Measurements from ENCODE around the gene RANBP2. TPM values are rescaled to one million over a fixed set of nuclear protein-coding genes. Genes with fewer than 3 reads are reported as not detected.
"Not testable (repeated sequence)": the region's sequence is repeated elsewhere in the genome, so short reads cannot be mapped to it uniquely, and the experiment has no call there.

Gene RANBP2
- polyA plus RNA-seq, 3 donors, result 10.6 to 18.2 (median 13.6) TPM

- H3K27ac ChIP-seq (ENCODE audit: low read depth, low read length), result not testable (repeated sequence)
Measured at GRCh38 chr2:108762618-108763017, 43.3 kb downstream of the RANBP2 start.

- 86 to 93% (median 92%) methylated on average over 4 to 5 of the region's 5 CpGs for WGBS, 3 donors
- H3K27ac ChIP-seq (ENCODE audit: low read depth, low read length), result not testable (repeated sequence)
Measured at GRCh38 chr2:108766671-108767070, 47.4 kb downstream of the RANBP2 start.

- WGBS, 3 donors, result 85 to 96% (median 93%) methylated on average over 1 of the region's 2 CpGs
- not testable (repeated sequence) for H3K27ac ChIP-seq (ENCODE audit: low read depth, low read length)
Measured at GRCh38 chr2:108767859-108768258, 48.6 kb downstream of the RANBP2 start.

GRCh38 chr2:108776475-108776874, 57.2 kb downstream of the RANBP2 start:
- H3K27ac ChIP-seq (ENCODE audit: low read depth, low read length), result no peak overlapping the region
- 88 to 89% (median 89%) methylated on average over 3 of the region's 3 CpGs for WGBS, 3 donors

- H3K27ac ChIP-seq (ENCODE audit: low read depth, low read length), result no peak overlapping the region
- WGBS, 3 donors, result 58 to 97% (median 80%) methylated on average over 2 of the region's 2 CpGs
Measured at GRCh38 chr2:108778857-108779256, 59.6 kb downstream of the RANBP2 start.

GRCh38 chr2:108786008-108786353, 66.7 kb downstream of the RANBP2 start:
- 0% methylated on average over 1 of the region's 1 CpG for WGBS, 3 donors
- no peak overlapping the region for H3K27ac ChIP-seq (ENCODE audit: low read depth, low read length)

- 0 to 1% (median 0%) methylated on average over 76 to 78 of the region's 78 CpGs for WGBS, 3 donors
- no peak within 1 kb of the TSS for H3K27ac ChIP-seq (ENCODE audit: low read depth, low read length)
Measured at GRCh38 chr2:108786354-108787215, 67.3 kb downstream of the RANBP2 start, which contains the start of gene CCDC138. Gene CCDC138 (plus strand): TSS chr2:108786771. CDS start chr2:108786823, 52 bp downstream.

- 1 to 2% (median 2%) methylated on average over 6 of the region's 6 CpGs for WGBS, 3 donors
- no peak overlapping the region for H3K27ac ChIP-seq (ENCODE audit: low read depth, low read length)
Measured at GRCh38 chr2:108787216-108787541, 67.9 kb downstream of the RANBP2 start.

GRCh38 chr2:108803045-108803736, 83.9 kb downstream of the RANBP2 start:
- no peak overlapping the region for H3K27ac ChIP-seq (ENCODE audit: low read depth, low read length)
- 97 to 98% (median 97%) methylated on average over 7 of the region's 7 CpGs for WGBS, 3 donors

- 39 to 97% (median 89%) methylated on average over 1 of the region's 1 CpG for WGBS, 3 donors
- H3K27ac ChIP-seq (ENCODE audit: low read depth, low read length), result no peak overlapping the region
Measured at GRCh38 chr2:108805032-108805431, 85.8 kb downstream of the RANBP2 start.

- no peak overlapping the region for H3K27ac ChIP-seq (ENCODE audit: low read depth, low read length)
- WGBS, 3 donors, result 69 to 100% (median 77%) methylated on average over 1 of the region's 1 CpG
Measured at GRCh38 chr2:108805782-108806181, 86.5 kb downstream of the RANBP2 start.

GRCh38 chr2:108806371-108807113, 87.3 kb downstream of the RANBP2 start:
- H3K27ac ChIP-seq (ENCODE audit: low read depth, low read length), result no peak overlapping the region
- WGBS, 3 donors, result 90 to 91% (median 91%) methylated on average over 6 of the region's 6 CpGs

- 98 to 99% (median 99%) methylated on average over 3 of the region's 3 CpGs for WGBS, 3 donors
Measured at GRCh38 chr2:108809936-108810335, 90.7 kb downstream of the RANBP2 start.

GRCh38 chr2:108810993-108811957, 92.0 kb downstream of the RANBP2 start:
- H3K27ac ChIP-seq (ENCODE audit: low read depth, low read length), result no peak overlapping the region
- WGBS, 3 donors, result 95 to 97% (median 97%) methylated on average over 4 of the region's 4 CpGs

More at GRCh38 chr2:108809936-108810335, 90.7 kb downstream of the RANBP2 start:
- H3K27ac ChIP-seq (ENCODE audit: low read depth, low read length), result no peak overlapping the region

- 89 to 93% (median 92%) methylated on average over 1 of the region's 1 CpG for WGBS, 3 donors
- H3K27ac ChIP-seq (ENCODE audit: low read depth, low read length), result no peak overlapping the region
Measured at GRCh38 chr2:108813732-108814131, 94.5 kb downstream of the RANBP2 start.

GRCh38 chr2:108820482-108820881, 101.2 kb downstream of the RANBP2 start:
- 95 to 98% (median 97%) methylated on average over 2 of the region's 2 CpGs for WGBS, 3 donors
- H3K27ac ChIP-seq (ENCODE audit: low read depth, low read length), result no peak overlapping the region

GRCh38 chr2:108823286-108823685, 104.0 kb downstream of the RANBP2 start:
- 93 to 99% (median 94%) methylated on average over 1 of the region's 1 CpG for WGBS, 3 donors

More at GRCh38 chr2:108823286-108823685, 104.0 kb downstream of the RANBP2 start:
- H3K27ac ChIP-seq (ENCODE audit: low read depth, low read length), result no peak overlapping the region

Measured in adipose tissue (tissue), 3 donors.